Ascending aorta (tissue), 2 donors: ENCODE results near the gene ARL6IP4. TPM values are rescaled to one million over a fixed set of nuclear protein-coding genes. Genes with fewer than 3 reads are reported as not detected.

Source experiments
- DNase-seq, 2 donors: peaks; one replicate each; pipeline ENCODE4 v3.0.0-alpha.2; 2019; ENCODE audit warnings: low spot score in 2 of 2
- H3K27ac ChIP-seq, 2 donors: fragments of 200-600 bp; sonication (generic); one replicate each; pipeline ENCODE4 v1.5.1; 2016 to 2017; ENCODE audit warnings: mild to moderate bottlenecking in 1 of 2
- H3K27me3 ChIP-seq: fragments of 200-600 bp; sonication (generic); one replicate; pipeline ENCODE4 v1.5.1; 2017
- H3K36me3 ChIP-seq, 2 donors: fragments of 200-600 bp; sonication (generic); one replicate each; pipeline ENCODE4 v1.5.1; 2016
- H3K4me1 ChIP-seq, 2 donors: fragments of 200-600 bp; sonication (generic); one replicate each; pipeline ENCODE4 v1.5.1; 2016 to 2017; ENCODE audit warnings: mild to moderate bottlenecking in 1 of 2
- H3K4me3 ChIP-seq, 2 donors: fragments of 200-600 bp; sonication (generic); one replicate each; pipeline ENCODE4 v1.5.1; 2016 to 2017; ENCODE audit warnings: mild to moderate bottlenecking in 1 of 2
- H3K9me3 ChIP-seq, 2 donors: fragments of 200-600 bp; sonication (generic); one replicate each; pipeline ENCODE4 v1.5.1; 2016
- CTCF ChIP-seq, 3 experiments: fragments of 200-600 bp in 2 of 3; fragments of 450-650 bp in 1 of 3; sonication (generic) in 2 of 3; IDR thresholded peaks; one replicate each; pipeline ENCODE4 v1.5.1; 2016 to 2019; ENCODE audit warnings: antibody characterized with exemption in 3 of 3, mild to moderate bottlenecking in 1 of 3, moderate library complexity in 1 of 3
- intact Hi-C: fragments of 100-400 bp; cut with DNase I; formaldehyde crosslinking; loops from one replicate; pipeline ENCODE4 v1.15.1; 2023
- total RNA-seq: library from RNA; depleted of rRNA; stranded (reverse); fragments of >200 nt; gene quantifications from one replicate; pipeline ENCODE4 v1.1.0, GENCODE V29; 2016

ARL6IP4 gene
- total RNA-seq, 1 donor from 2014 or later: 197 TPM

- no peak overlapping the region for H3K4me3 ChIP-seq
- peaks cover 5 to 17% of the 10 kb centered on the region in 2 donors for H3K4me1 ChIP-seq
- H3K27ac ChIP-seq: no peak overlapping the region
- no peaks in the 10 kb centered on the region for H3K9me3 ChIP-seq
- H3K36me3 ChIP-seq: peaks cover 24 to 28% of the 10 kb centered on the region in 2 donors
- no peak for TF ChIP-seq CTCF (IDR thresholded peaks at IDR 0.05)
- intact Hi-C loops: no loop called here
- DNase-seq: no peak
- H3K27me3 ChIP-seq: no peaks in the 10 kb centered on the region
These were observed 8.2 kb downstream of the ARL6IP4 start for GRCh38 chr12:122988612-122989212.

GRCh38 chr12:122989225-122989839, 8.9 kb downstream of the ARL6IP4 start:
- no peak for TF ChIP-seq CTCF (IDR thresholded peaks at IDR 0.05)
- Histone ChIP-seq H3K9me3 (no peaks in the 10 kb centered on the region), H3K4me1 (peaks cover 0 to 11% of the 10 kb centered on the region in 2 donors), H3K36me3 (peaks cover 24 to 28% of the 10 kb centered on the region in 2 donors), H3K27me3 (no peaks in the 10 kb centered on the region), H3K27ac (no peak overlapping the region), H3K4me3 (no peak overlapping the region)
- intact Hi-C loops: no loop called here
- DNase-seq: no peak

GRCh38 chr12:122989874-122990419, 9.5 kb downstream of the ARL6IP4 start:
- intact Hi-C loops: no loop called here

GRCh38 chr12:122990561-122990960, 10.1 kb downstream of the ARL6IP4 start:
- DNase-seq: no peak
- Histone ChIP-seq H3K36me3 (peaks cover 24 to 28% of the 10 kb centered on the region in 2 donors), H3K4me3 (no peak overlapping the region), H3K27ac (no peak overlapping the region), H3K4me1 (no peaks in the 10 kb centered on the region), H3K9me3 (no peaks in the 10 kb centered on the region), H3K27me3 (no peaks in the 10 kb centered on the region)
- intact Hi-C loops: no loop called here
- TF ChIP-seq CTCF (IDR thresholded peaks at IDR 0.05): no peak

More at GRCh38 chr12:122989874-122990419, 9.5 kb downstream of the ARL6IP4 start:
- Histone ChIP-seq H3K36me3 (peaks cover 24 to 28% of the 10 kb centered on the region in 2 donors), H3K4me3 (no peak overlapping the region), H3K9me3 (no peaks in the 10 kb centered on the region), H3K27ac (no peak overlapping the region), H3K4me1 (peaks cover 0 to 5% of the 10 kb centered on the region in 2 donors), H3K27me3 (no peaks in the 10 kb centered on the region)
- DNase-seq: no peak
- TF ChIP-seq CTCF (IDR thresholded peaks at IDR 0.05): no peak

GRCh38 chr12:122990961-122991622, 10.6 kb downstream of the ARL6IP4 start:
- Histone ChIP-seq H3K27ac (no peak overlapping the region), H3K4me1 (no peaks in the 10 kb centered on the region), H3K36me3 (peaks cover 20 to 25% of the 10 kb centered on the region in 2 donors), H3K9me3 (no peaks in the 10 kb centered on the region), H3K27me3 (no peaks in the 10 kb centered on the region), H3K4me3 (no peak overlapping the region)
- TF ChIP-seq CTCF (IDR thresholded peaks at IDR 0.05): no peak
- DNase-seq: no peak
- intact Hi-C loops: no loop called here
